GM11168 (cell line): ENCODE data around the gene TNPO2.

ENCODE experiments used
- in situ Hi-C: fragments of 300-500 bp; cut with MboI; formaldehyde crosslinking; loops from one replicate; pipeline ENCODE4 v1.12.0; 2022; ENCODE audit warnings: low sequenced_read_pairs; ENCODE audit not compliant: unreplicated experiment

The TNPO2 gene

DNA sequence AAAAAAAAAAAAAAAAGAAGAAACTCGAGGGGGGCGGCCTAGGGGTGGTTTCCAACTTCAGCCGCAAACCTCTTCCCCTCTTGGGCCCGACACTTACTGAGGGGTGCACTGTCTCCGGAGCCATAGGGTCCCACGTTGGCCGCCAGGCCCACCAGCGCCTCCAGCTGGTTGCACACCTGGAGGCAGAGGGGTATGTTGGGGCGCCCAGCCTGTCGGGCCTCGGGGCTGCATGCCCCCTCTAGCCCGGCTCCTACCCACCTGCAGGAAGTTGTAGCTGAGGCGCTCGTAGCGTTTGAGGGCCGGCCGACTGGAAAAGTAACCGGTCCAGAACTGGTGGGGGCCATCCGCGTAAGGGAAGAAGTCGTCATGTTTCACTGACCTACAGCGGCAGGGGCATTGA lies 65.8 kb downstream of the TNPO2 start:
- in situ Hi-C loops, result no loop called here

DNA sequence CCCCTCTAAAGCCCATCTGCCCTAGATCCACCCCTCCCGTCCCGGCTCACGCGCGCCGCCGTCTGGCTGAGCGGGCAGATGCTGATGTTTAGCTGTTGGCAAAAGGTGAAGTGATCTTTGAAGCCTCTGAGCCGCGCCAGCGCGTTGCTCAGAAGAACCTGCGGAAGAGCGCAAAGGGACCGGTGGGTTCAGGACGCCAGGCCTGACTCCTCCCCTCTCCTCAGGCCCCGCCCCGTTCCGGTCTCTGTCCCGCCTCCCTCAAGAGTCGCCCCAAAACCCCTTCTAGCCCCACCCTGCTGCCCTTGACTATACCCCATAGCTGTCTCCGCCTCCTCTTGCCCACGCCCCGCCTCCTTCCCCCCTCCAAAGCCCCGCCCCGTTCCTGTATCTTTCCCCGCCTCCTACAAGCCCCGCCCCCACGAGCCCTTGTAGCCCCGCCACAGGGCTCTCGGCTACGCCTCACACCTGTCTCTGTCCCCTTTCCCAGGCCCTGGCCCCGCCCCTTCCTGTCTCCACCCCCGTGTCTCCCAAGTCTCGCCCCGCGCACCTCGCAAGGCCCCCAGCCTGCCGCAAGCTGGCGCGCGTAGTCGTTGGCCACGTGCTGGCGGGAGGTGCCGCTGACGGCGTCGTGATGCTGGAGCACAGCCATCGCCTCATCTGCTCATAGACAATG lies 66.7 kb downstream of the TNPO2 start:
- in situ Hi-C loops, result no loop called here

DNA sequence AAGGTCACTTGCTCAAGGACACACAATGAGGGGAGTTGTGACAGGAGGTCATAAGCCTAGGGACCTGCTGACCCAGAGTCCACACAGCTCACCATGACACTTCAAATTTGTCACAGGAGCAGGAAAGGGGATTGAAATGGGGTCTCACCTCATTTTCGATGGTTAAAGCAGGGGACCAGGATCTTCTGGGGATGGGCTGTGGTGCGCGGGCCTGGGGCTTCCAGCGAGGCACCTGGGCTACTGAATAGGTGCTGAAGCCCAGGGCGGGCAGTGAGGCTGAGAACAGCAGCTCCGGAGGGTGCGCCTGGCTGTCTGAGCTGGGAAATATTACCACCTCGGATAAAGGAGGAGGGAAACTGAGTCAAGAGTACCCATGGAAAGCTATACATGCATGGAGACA lies 68.2 kb downstream of the TNPO2 start:
- in situ Hi-C loops, result no loop called here

DNA sequence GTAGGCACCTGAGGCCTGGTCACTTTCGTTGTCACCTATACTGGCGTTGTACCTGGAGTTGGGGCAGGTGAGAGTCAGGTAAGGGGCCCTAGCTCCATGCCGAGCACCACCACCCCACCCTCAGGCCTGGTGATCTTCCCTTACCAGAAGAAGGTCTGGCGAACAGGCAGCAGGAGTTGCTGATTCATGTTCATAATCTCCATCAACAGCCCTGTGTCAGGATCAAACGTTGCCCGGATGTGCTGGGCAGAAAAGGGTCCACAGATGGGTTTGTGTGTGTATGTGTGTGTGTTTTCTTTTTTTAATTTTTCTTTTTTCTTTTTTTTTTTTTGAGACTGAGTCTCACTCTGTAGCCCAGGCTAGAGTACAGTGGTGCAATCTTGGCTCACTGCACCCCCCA lies 71.5 kb downstream of the TNPO2 start:
- in situ Hi-C loops, result no loop called here

DNA sequence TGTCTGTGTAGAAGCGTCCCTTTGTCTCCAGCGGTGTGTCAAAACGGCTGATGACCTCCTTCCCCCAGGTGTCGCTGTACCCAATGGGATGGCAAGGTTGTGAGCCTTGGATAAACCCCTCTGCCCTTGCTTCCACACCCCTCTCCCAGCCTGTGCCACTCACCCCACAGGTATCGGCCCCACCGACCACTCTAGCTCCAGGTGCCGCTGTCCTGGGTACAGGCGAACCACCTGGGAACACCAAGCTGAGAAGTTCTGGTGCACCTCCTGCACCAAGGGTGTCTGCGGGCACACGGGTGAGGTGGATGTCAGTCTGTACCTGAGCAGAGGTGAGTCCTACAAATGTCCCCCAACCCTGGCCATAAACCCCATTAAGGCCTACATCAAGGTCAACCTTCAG lies 73.8 kb downstream of the TNPO2 start:
- in situ Hi-C loops, result no loop called here
